GM18520 (cell line): ENCODE data around the gene FARS2.
"Not testable (repeated sequence)": the region's sequence is repeated elsewhere in the genome, so short reads cannot be mapped to it uniquely, and the experiment has no call there.

Experiments used
- ATAC-seq: cut with Tn5 transposase; IDR thresholded peaks from one replicate; pipeline ENCODE4 v1.9.1; 2021; ENCODE audit not compliant: unreplicated experiment

Gene FARS2

DNA sequence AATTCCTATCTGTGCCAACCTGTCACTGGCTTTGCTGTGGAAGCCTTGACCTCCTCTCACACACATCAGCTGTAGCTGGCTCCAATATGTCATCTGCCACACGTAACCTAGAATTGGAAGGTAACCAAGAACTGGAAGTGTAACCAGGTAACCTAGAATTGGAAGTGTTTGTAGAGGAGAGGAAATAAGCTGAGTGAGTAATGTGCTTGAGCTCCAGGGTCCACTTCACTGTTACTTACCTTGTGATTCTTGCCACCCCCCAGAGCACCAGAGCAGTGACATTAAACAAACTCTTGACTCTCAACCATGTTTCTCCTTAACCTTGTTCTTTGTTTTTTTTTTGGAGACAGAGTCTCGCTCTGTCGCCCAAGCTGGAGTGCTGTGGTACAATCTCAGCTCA lies 394.9 kb downstream of the FARS2 start:
- ATAC-seq, result no peak

DNA sequence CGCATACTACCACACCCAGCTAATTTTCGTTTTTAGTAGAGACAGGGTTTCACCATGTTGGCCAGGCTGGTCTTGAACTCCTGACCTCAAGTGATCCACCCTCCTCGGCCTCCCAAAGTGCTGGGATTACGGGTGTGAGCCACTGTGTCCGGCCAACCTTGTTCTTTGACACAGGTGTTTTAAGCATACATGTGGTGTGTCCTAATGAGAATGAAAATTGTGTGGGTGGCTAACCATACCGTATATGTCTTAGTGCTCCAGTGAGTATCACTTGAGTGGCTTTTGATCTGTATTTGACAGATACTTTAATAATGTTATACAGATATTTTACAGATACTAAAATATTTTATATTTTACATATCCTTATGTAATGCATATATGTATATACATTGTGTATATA lies 395.4 kb downstream of the FARS2 start:
- ATAC-seq, result not testable (repeated sequence)

DNA sequence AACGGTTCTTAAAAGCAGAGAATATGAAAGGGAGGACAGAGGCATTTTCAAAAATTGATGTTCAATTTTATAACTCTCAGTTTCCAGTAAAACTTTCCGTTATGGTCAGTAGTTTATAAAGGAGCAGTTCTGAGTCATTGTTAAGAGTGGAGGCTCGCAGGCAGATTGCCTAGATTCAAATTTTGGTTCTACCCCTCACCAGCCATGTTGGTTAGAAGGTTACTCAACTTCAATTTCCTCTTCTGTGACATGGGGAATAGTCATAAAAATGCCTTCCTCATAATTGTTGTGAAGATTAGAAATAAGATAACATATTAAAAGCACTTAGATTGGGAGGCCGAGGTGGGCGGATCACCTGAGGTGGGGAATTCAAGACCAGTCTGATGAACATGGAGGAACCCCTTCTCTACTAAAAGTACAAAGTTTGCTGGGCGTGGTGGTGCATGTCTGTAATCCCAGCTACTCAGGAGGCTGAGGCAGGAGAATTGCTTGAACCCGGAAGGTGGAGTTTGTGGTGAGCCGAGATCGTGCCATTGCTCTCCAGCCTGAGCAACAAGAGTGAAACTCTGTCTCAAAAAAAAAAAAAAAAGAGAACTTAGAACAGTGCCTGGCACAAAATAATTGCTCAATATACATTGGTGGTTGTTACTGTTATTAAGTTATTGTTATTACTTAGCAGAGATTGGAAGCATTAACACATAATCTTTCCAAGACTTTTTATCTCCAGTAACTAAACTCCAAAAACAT lies 396.5 kb downstream of the FARS2 start:
- no peak for ATAC-seq

DNA sequence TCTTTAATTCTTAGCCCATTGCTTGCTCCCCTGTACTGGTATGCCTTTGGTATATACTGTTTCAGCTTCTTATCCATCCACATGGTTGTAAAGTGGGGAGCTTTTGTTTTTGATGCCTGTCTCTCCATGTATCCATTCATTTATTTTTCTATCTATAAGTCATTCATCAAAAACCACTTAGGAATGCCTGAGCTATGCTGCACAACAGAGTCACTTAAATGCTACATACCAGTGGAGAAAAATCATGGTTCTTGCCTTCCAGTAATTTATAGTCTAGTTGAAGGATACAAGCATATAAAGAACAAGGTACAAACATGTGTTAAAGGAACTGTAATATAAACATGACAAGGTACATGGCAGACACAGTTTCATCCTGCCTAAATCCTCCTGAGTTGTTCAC lies 398.2 kb downstream of the FARS2 start:
- no peak for ATAC-seq

DNA sequence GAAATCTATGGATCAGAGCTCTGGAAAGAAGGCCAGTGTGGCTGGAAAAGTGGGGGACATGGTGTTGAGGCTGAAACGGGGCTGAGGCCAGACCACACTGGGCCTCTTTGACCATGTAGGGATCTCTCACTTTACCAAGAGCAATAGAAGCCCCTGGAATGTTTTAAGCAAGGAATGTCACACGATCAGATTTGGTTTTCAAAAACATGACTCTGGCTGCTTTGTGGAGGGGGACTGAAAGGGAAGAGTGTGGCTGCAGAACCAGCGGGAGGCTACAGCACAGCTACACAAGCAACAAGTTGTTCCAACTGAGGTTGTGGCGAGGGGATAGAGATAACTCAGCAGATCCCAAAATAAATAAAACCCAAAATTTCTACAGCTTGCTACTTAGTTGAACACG lies 399.5 kb downstream of the FARS2 start:
- ATAC-seq, result no peak

DNA sequence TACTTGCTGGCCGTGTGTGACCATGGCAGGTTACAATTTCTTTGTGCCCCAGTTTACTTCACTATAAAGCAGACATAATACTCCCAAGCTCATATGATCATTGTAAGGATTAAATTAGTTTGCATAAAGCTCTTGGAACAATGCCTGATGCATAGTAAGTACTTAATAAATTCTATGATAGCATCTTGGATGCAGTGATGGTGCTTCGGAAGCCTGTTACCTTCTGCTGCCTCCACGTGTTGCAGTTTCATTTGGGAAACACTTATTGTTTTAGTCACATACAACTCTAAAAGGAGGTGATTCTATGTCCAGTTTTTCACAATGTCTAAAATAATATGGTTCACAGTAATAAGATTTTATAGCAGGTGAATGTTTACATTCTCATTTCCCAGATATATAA lies 401.5 kb downstream of the FARS2 start:
- ATAC-seq, result no peak

DNA sequence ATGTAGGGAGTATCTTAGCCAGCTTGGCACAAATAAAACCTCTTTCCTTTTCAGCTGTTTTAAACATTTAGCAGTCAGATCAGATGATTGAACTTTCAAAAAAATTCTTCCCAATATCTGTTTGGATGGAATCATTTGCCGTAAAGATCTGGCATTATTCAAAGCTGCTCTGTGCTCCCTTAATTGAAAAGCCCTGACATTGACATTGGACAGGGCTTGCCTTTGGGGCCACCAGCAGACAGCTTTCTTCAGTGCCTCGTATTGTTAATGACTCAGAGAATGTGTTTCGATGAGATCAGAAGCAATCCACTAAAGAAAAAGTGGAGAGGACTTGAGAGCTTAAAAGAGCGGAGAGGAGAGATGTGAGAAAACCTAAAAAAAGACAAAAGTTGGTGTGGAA lies 401.9 kb downstream of the FARS2 start:
- ATAC-seq, result no peak

DNA sequence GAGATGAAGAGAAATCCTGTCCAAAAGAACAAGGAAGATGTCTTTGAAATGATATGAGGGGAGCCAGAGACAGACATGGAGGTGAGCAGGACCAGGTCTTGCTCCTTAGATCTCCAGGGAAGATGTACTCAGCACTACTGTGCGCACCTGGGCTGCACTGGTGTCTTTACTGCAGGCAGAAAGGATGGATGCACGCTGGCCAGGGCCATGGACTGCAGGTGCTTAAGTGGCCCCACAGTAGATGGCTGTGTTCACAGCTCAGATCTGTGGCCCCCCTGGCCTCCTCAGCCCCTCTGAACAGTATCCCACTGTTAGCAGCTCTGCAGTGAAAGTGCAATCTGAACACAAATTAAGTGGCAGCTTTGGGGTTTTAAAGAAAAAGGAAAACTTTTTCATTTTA lies 402.4 kb downstream of the FARS2 start:
- no peak for ATAC-seq

DNA sequence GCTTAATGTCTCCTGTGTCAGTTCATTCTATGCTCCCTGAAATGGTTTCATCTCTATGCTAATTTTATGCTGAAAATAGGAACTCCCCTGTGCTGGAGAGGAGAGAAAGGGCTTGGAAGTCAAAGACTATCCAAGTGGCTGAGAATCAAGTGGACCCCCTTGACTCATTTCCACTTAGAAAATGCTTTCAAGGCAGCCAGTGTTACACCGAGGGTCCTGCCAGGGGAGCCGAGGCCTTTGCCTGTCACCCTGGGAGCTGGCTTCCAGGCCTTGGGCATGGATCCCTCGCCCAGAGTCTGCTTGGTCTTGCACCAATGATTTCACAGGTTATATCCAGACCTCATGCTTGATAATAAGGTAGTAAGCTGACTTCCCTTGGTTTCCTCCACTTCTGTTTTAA lies 402.8 kb downstream of the FARS2 start:
- ATAC-seq, result no peak

DNA sequence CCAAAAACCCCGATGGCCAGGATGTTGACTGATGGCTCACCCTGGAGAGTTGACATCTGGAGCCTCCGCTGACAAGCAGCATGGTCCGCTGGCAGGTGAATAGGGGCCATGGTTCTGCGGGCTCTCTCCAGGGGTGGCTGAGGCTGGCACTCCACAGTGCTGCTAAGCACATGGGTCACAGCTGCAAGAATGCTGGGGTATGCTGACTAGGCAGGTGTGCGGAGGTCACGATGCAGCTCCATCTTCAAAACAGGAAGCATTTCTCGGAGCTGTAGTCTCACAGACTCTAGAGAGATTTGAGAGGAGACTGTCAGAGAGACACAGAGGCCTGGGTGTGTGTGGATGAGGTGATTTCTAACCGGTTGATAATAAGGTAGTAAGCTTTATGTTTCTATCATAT lies 403.9 kb downstream of the FARS2 start:
- no peak for ATAC-seq

DNA sequence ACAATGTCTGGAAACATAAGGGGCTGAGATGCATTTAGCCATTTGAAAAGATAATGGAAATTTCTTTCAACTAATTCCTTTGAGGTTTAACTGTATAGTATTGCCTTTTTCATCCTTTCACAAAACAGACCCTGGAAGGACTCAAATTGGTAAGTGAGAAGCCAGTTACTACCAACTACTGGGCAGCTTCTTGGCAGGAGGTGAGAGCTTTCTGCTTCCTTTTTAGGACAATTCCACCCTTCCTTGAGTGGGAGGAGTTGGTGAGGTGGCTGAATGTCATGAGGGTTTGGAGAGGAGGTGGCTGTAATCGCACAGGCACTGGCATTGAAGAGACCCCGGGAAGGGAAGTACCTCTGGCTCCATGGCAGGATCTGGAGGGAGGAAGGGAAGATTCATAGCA lies 404.4 kb downstream of the FARS2 start:
- no peak for ATAC-seq

DNA sequence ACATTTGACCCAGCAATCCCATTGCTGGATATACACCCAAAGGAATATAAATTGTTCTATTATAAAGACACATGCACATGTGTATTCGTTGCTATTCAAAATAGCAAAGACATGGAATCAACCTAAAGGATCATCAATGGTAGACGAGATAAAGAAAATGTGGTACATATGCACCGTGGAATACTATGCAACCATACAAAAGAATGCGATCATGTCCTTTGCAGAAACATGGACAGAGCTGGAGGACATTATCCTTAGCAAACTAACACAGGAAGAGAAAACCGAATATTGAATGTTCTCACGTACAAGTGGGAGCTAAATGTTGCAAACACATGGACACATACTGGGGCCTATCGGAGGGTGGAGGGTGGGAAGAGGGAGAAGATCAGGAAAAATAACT lies 405.4 kb downstream of the FARS2 start:
- ATAC-seq, result no peak

DNA sequence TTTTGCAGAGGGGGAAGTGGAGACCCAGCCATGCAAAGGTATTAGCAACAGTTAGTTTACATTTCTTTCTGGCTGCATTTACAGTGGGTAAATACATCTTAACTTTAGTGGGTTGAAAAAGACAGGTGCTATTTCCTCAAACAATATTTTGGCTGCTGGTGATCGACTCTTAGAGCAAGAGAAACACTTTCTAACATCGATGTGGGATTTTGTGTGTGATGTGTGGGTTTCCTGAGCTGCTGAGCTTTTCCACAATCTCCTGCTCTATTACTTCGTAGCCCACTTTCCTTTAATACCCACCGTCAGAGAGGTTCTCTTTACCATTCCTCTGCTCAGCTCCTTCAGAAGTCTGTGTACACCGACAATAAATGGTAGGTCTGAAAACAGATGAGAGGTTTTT lies 406.4 kb downstream of the FARS2 start:
- ATAC-seq, result no peak

DNA sequence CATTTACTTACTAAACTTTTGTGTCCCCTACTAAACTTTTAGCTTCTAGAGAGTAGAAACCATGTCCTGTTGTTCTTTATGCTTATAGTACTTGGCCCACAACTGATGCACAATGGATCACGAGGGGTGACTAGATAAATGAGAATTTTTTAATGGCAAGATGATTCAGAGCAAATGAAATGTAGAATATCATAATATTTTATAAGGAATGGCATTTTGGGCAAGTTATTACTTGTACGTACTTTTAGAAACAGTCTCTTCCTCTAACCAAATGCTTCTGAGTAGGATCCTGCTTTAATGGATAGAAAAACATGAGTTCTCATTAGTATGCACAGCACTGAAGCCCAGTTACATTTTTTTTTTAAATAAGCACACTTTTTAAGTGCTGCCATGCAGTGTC lies 409.1 kb downstream of the FARS2 start:
- ATAC-seq, result no peak

DNA sequence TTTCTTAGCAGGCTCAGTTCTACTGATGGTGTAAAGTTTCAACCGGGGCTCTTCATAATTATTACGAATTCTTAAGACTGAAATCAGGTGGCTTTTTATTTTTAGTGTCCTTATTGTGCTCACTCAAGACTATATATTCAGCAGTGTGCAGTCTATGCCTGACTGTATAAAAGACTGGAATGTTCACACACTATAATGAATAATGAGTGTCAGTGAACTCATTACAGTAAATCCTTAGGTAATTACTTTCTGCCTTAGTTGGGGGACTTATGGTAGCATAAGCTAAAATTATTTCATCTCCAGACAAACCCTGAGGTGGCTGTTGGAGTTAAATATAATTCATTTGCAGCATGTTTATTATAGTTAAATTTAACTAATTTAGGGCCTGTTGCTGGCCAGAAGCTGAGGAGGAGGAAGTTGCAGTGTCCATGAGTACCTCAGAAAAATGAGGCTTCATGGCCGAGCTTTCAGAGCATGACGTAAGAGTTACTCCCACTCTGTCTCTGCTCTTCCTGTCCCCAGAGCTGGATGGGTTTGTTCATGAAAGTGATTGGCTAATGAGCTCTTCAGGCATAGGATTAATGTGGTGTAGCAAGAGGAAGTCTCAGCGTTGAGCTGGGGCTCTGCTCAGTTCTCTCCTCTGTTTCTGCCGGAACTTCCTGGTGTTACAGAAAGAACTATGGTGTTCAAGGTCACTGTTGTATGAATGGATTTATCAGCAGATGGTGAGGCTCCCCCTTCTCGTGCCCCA lies 409.7 kb downstream of the FARS2 start:
- no peak for ATAC-seq

DNA sequence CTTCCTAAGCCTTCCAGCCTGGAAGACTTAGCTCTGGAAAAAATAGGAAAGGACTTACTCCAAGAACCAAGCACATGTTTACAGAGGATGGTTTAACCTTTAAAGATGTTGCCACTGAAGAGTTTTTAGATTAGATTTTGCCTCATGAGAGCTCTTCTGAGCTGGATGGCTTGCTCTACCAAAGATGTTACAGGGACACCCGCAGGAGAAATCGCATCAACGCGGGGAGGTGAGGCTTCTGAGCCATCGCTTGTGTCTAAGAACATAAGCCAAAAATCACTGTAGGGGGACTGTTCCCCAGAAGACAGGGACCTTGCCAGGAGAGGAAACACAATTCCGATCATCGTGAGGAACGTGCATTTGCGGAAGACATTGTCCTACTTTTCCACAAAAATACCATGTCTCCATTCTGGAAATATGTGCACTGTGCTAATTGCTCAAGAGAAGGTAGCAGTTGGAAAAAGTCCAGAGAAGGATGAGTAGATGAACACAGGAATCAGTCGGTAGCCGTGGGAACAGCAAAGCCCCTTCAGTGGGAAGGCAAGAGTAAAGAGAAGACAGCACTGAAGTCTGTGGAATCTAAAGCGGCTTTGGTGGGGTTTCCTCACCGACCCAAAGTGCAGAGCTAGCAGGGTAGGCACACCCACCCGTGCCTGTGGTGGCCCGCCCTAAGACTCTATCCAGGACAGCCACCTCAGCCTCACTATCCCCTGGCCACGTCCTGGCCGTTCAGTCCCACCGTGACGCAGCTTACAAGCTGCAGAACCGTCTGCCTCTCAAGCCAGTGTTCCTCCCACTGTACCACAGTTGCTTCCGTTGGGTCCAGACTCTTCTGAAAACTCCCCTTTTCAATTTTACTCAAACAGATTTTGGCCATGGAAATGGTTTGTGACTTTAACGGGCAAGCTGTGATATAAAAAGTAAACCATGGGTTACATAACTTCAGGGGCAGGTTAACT lies 410.6 kb downstream of the FARS2 start:
- ATAC-seq, result no peak

DNA sequence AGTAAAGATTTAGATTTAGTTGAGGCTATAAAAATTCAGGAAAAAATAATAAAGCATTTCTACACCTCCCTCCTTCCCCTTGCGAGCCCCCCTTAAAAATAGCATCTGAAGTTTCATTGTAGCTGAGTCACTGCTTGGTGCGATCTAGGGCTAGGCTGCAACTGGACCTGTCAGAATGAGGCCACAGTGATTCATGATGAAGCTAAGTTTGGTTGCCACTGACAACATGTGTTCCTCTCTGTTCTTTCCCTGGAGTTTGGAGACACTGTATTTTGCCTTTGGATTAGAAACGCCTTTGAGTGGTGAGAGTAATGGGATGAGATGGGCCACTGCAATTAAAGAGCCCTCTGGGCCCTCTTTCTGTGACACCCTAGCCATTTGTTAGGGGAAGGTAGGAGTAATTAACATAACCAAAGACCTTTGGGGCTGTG lies 411.3 kb downstream of the FARS2 start:
- ATAC-seq, result no peak

DNA sequence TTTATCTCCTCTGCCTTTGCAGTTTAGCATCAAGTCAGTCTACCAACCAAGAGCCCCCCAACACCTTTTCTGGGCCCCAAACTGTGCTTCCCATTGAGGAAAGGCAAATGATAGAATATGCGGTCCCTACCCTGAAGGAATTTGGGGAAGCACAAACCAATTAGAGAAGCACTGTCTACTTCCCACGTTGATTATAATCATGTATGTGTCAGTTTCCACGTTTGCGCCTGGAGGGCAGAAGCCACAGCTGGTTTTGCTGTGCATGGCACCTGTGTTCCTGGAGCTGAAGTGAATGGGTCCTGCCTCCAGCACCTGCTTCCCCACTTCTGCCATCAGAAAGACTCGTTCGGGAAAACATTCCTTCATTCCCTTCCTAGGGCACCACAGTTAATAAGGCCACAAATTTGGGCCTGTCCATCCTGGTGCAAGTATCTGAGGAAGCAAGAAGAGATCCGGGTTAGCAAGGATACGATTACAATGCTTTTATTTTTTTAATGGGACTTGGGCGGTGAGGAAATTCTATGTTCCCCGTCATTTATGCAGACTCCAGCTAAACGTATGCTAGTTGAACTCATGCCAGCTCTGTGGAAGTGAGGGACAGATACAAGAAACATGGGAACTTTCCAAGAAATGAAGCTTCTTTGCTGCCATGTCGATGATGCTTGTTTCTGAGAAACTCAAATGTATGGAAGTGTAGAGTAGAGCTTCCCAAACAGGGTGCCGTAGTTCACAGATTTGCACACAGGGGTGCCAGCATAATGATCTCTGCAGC lies 411.9 kb downstream of the FARS2 start:
- ATAC-seq, result no peak

DNA sequence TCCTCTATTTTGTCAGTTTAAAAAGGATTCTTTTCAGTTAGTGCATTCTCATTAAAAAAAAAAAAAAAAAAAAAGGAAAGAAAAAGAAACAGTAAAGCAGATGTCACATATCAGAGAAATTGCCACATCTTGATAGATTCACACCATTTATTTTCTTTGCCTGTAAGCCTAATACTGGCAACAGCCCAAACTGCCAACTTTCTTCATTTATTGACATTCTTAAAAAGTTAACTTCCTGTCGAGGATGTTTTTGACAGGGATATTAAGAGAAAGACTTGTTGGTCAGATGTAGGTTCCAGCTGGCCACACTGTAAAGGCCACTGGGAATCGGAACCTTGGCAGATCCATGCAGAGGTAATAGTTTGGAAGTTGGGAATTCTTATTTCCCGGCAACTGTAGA lies 412.8 kb downstream of the FARS2 start:
- no peak for ATAC-seq

DNA sequence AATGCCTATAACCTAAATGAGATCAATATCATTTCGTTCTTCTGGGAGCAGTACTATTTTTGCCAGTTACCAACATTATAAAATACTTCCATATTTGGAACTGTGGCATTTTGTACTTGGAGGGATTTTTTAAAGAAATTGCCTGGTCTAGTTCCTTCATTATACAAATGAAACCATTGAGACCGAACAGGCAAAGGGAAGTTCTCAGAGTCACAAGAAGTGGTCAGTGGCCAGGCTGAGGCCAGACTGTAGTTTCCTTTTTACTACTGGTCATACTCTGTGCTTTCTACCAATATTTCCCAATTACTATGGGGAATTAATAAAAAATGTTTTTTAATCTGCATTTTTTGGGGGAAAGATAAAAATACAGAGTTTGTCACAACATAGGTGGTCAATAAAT lies 413.4 kb downstream of the FARS2 start:
- no peak for ATAC-seq

DNA sequence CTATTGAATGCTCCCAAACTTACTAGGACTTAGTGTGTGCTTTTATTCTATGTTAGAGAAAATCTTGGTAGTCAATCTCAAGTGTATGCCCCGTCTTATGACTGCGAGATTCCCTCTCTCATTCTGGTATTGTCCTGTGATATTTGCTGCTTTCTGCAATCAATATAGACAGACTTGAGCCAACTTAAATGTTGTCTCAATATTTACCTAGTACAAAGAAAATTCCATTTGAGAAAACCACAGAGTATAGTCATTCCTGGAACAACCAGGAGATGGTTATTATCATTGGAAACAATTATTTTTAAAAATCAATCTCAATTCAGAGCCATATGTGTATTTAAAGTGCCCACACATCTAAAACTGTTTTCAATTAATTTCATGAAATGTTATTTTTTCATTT lies 415.4 kb downstream of the FARS2 start:
- ATAC-seq, result no peak
